HG03457 (cell line): ENCODE data around the gene NSL1.

ENCODE experiments used
- ATAC-seq: cut with Tn5 transposase; IDR thresholded peaks from one replicate; pipeline ENCODE4 v1.9.1; 2021; ENCODE audit warnings: moderate number of reproducible peaks; ENCODE audit not compliant: unreplicated experiment

The NSL1 gene

DNA sequence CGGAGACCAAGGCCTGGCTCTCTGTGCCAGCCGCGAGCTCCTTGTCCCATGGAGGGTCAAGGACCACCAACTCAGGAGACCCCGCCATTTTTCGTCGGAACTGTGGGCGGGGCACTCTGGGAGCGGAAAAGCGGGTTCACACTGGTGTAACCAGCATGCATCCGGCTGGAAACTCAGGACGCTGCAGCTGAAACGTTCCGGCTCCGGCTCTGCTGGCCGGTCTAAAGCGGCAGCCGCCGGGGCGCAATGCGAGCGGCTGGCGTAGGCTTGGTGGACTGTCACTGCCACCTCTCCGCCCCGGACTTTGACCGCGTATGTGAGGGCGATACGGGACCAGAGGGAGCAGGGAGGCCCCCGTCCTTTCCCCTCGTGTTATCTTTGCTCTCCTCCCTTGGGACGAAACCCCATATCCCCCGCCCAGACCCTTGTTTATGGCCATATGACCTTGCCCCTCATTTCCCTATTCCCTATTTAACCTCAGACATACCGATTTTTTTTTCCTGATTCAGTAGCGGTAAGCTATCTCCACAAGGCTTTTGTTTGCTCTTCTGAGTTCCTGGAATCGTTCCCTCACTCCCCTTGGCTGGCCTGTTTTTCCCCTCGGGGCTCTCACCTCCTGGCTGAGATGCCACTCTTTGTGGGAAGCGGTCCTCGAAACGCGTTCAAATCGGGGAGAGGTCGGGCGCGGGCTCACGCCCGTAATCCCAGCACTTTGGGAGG, at the start of gene NSL1, which contains the start of gene TATDN3:
Gene NSL1 (minus strand): TSS at position 102 of the 720 bp plus-strand sequence. CDS start 14 bp downstream, at position 88.
Gene TATDN3 (plus strand): TSS at position 219 of the 720 bp plus-strand sequence. CDS start 28 bp downstream, at position 247.
- ATAC-seq = peak; percentile 56

GRCh38 chr1:212838145-212838544, 46.6 kb upstream of the NSL1 start:
- no peak for ATAC-seq

- peak; percentile 80 for ATAC-seq
Observed at GRCh38 chr1:212833211-212834207, 41.9 kb upstream of the NSL1 start.

- ATAC-seq = no peak
Observed at GRCh38 chr1:212828395-212828794, 36.8 kb upstream of the NSL1 start.

DNA sequence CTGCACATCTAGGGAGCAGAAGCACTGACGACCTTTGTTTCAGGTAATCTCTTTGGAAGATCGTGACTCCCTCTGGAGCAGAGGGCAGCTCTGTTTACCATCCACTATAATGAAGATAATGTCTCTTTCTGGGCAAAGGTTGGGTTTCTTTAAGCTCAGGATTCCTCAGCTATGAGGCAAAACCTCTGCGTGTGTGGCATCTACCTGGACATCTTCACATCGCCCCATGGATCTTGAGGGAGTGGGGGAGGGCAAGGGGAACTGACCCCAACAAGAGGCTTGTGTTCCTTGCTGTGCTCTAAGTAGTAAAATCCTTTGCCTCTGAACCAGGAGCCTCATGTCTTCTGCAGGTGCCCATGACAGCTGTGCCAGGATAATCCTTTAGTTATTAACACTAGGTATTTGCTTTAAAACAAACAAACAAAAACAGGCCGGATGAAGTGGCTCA, 36.3 kb upstream of the NSL1 start:
- no peak for ATAC-seq

GRCh38 chr1:212827171-212827776, 35.7 kb upstream of the NSL1 start:
- ATAC-seq = no peak

DNA sequence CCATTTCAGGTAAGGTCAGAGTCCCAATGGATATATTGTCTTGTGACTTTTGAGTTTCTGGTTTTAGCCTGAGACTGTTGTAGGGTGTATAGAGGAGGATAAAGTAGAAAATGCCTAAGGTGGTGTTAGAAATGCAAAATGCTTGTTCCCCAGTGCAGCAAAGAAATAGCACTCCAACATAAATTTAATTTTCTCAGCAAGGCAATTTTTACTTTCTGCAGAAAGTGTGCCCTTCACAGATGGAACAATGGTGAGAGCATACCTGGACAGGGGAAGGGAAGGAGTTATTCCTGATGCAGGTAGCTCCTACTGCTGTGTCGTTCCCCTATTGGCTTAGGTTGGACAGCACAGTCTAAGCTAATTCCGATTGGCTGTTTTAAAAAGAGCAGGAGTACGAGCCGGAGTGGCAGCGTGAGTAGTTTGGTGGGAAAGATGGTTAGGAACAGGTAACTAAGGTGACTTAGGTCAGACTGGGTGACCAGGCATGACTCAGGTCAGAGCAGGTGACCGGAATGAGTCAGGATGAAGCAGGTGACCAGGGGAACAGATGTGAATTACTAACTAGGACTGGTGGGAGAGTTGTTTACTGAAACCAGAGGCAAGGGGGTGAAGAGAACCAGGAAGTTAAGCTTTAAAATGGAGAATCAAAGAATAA, 34.3 kb upstream of the NSL1 start:
- no peak for ATAC-seq

DNA sequence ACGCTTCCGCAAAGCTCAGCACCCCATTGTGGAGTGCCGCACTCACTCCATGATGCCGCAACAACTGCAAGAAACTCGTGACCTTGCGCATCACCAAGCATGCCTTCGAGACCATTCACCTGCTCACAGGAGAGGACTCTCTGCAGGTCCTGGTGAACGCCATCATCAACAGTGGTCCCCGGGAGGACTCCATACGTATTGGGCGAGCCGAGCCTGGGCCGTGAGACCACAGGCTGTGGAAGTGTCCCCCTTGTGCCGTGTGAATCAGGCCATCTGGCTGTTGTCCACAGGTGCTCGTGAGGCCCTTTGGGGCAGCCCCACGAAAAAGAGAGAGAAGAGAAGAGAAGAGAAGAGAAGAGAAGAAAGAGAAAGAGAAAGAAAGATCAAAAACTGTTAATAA, 32.6 kb upstream of the NSL1 start:
- ATAC-seq = no peak

DNA sequence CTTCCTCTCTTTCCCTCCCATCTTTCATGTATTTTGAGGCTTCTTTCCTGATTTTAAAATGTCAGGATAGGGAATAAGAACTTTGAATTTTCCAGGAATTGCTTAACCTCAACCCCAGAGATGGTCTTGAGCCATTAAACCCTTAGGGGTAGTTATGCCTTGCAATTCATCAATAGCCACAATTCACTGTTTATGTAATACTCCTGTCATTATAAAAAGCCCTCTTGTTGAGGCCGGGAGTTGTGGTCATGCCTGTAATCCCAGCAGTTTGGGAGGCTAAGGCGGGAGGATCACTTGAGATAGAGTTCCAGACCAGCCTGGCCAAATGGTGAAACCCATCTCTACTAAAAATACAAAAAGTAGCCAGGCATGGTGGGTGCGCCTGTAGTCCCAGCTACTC, 31.4 kb upstream of the NSL1 start:
- no peak for ATAC-seq

- no peak for ATAC-seq
Observed at GRCh38 chr1:212820969-212821368, 29.4 kb upstream of the NSL1 start.

GRCh38 chr1:212819726-212820125, 28.1 kb upstream of the NSL1 start:
- ATAC-seq = peak; percentile 51

- ATAC-seq = no peak
Observed at GRCh38 chr1:212816567-212817278, 25.1 kb upstream of the NSL1 start.

DNA sequence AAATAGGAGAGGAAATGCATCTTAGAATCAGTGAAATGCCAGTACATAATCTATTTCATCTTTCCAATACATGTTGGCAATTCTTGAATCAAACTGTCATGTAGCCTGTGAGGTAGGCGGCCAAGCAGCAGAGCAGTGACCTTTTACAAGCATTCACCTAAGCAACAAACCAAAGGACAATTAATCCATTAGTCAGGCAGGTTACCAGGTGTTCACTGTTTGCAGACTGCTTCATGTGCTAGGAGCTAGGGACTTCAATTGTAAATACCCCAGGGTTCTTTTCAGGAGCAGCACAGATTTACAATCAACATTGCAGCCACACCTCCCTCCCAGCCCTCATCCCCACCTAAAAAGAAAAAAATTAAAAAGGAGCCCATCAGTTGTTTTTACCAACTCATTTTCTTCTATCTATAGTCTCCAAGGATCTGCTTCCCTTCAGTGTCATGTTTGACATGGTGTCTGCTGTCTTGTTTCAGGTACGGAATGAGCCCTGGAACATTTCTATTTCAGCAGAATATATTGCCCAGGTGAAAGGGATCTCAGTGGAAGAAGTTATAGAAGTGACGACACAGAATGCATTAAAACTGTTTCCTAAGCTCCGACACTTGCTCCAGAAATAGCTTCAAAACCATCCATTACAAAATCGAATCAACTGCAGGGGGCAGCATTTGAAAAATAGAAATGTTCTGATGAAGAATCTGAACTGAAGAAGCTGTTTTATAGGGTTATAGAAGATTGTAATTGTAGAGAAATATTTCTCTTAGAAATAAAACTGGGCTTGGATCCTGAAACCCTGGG, 23.2 kb upstream of the NSL1 start:
- no peak for ATAC-seq

DNA sequence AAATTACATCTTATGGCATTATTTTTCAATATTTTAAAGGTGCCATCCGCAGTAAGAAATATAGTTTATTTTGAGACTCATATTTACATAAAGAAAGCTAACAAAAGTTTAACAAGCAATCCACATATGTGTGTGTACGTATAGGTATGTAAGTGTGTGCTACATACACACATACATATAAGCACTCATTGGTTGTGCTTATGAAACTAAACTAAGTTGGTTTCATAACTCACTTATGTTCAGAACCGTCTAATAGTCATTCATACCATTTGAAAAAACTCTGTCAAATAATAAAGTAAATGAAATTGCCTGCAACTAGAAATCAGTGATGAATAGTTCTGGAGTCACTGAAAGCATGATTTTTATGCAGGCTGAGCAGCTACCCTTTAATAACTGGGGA, 14.2 kb upstream of the NSL1 start:
- no peak for ATAC-seq

DNA sequence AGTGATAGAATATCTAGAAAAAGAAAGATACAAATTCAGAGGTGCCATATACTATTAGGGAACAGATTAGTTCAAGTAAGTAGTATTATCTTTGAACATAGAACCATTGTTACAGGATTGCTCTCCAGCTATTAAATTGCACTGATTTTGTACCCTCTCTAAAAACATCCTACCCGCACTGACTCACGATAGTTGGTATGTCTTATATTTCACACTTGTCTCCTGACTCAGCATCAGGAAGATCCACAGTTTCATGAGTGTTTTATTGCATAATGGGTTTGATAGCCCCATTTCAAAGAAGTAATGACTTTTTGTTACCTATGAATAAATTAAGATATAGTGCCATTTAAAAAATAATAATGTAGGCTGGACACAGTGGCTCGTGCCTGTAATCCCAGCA, 6.1 kb upstream of the NSL1 start:
- ATAC-seq = no peak

GRCh38 chr1:212794561-212795014, 3.0 kb upstream of the NSL1 start:
- peak; percentile 65 for ATAC-seq

DNA sequence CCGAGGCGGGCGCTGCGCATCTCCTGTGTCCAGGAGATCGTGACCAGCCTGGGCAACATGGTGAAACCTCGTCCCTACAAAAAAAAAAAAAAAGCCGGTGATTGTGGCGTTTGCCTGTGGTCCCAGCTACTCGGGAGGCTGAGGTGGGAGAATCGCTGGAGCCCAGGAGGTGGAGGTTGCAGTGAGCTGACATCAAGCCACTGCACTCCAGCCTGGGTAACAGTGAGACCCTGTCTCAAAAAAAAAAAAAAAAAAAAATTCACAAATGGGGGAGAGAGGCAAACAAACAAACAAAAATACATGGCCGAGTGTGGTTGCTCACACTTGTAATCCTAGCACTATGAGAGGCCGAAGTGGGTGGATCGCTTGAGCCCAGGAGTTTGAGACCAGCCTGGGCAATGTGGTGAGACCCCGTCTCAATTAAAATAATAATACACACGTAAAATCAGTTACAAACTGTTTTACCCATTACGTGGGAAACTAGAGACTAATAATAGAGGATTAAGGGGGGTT, 875 bp upstream of the NSL1 start:
- no peak for ATAC-seq

- peak; percentile 24 for ATAC-seq
Observed at GRCh38 chr1:212791261-212791675, 309 bp downstream of the NSL1 start.

DNA sequence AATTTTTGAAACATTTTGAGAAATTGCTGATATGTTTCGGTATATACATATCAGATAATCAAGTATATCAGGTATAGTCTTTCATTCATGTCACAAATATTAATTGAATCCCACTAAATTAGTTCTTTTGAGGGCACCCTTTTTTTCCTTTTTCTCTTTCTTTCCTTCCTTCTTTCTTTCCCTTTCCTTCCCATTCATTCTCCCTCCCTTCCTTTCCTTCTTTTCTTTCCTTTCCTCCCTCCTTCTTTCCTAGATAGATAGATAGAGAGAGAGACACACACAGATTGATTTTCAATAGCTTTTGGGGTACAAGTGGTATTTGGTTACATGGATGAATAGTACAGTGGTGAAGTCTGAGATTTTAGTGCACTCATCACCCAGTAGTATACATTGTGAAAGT, 5.7 kb downstream of the NSL1 start:
- no peak for ATAC-seq
